GM18499 (cell line): Measurements from ENCODE around the gene NUB1.
A peak's percentile ranks its signal among the peaks of the same experiment; 100 is the strongest.

ENCODE experiments used
- ATAC-seq: cut with Tn5 transposase; IDR thresholded peaks from one replicate; pipeline ENCODE4 v1.9.1; 2021; ENCODE audit warnings: moderate number of reproducible peaks; ENCODE audit not compliant: insufficient read depth, unreplicated experiment

Gene NUB1

GRCh38 chr7:151342102-151342646 is 562 bp downstream of the NUB1 start:
- ATAC-seq, result peak; percentile 38

- ATAC-seq, result no peak
Measured at GRCh38 chr7:151342811-151343210, 1.2 kb downstream of the NUB1 start.

DNA sequence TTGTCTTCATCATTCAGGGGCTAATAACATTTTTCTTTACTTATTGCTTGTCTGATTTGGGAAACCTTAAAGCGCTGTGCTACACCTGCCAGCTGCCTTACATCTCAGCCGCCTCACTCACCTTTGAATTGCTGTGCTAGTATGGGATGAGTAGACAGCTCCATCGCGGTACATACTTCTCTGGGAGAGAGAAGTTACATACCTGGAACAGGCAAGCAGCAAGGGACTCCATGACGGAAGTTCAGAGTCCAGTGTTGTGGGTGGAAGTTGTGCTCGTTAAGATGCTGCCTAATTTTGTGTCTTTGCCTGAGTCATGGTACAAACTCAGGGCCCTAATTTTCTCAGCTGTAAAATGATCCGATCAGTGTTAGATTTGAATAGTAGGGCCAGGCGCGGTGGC is 1.9 kb downstream of the NUB1 start:
- no peak for ATAC-seq

DNA sequence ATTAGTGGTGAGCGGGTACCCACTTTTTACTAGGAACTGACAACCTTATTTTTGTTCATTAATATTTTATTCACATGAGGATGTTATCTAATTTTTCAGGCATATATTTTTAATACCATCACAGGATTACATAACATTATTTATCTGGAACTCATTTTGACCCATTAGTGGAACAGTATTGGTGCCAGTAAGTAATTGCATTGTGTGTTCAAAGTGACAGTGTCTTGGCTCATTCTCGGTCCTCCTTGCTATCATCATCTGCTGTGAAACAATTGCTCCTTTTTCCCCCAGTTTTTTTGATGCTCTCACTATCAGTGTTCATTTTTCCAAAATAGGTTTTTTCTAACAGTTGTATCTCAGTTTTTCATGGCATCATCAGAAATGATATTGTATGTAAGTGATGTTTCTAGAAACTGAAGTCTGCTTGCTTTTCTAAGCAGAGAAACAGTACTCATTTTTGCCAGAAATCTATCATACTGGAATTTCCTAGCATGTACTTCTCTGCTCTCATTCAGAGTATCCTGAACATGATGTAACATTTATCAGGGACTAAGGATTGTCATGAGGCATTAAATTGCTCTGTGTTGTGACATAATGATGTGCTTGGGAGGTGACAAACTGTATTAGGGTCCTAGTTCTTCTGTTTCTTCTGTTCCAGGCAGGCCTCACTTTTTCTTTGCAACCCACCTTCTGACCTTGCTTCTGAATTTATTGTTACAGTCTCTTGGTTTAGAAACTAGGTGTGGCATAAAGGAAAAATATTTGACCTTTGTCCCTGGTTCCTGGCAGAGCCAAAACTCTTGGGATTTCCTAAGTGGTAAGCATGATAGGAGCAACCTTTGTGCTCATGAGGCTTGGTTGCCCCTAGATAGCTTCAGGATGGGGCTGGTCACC is 4.2 kb downstream of the NUB1 start:
- ATAC-seq, result no peak

DNA sequence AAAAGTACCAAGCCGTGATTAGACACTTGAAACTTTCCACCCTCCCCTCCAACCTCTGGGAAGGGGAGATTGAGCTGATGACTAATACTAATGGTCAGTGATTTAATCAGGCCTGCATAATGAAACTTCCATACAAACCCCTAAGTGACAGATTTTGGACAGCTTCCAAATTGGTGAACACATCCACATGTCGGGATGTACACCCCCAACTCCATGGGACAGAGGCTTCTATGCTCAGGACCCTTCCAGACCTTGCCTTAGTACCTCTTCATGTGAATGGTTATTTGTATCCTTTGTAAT is 4.8 kb downstream of the NUB1 start:
- ATAC-seq, result no peak

GRCh38 chr7:151347200-151347599 is 5.6 kb downstream of the NUB1 start:
- no peak for ATAC-seq

DNA sequence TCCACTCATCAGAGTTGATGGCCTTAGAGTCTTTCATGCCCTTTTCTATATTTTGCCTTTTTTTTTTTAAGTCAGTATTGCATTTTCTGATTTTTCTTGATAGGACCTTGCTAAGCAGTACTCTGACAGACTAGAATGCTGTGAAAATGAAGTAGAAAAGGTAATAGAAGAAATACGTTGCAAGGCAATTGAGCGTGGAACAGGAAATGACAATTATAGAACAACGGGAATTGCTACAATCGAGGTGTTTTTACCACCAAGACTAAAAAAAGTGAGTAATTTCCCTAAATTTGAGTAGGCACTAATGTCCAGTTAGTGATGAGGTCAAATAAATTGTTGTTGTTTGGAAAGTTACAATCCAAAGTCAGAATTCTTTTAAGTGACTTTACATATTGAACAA is 7.4 kb downstream of the NUB1 start:
- ATAC-seq, result no peak

DNA sequence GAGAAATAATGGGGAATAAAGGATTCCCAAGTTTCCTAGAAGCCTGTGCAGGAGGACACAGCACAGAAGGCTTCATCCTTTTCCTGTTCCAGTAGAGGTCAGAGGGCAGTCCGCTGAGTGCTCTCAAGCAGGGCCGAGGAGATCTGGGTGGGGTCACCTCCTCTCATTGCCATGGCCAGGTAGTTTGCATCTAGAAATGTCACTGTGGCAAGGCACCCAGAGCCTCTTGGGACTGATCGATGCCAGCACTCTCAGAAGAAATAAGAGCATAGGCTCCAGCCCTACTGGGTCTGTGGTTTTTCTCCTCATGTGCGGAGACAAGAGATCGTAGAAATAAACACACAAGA is 7.9 kb downstream of the NUB1 start:
- peak; percentile 21 for ATAC-seq

DNA sequence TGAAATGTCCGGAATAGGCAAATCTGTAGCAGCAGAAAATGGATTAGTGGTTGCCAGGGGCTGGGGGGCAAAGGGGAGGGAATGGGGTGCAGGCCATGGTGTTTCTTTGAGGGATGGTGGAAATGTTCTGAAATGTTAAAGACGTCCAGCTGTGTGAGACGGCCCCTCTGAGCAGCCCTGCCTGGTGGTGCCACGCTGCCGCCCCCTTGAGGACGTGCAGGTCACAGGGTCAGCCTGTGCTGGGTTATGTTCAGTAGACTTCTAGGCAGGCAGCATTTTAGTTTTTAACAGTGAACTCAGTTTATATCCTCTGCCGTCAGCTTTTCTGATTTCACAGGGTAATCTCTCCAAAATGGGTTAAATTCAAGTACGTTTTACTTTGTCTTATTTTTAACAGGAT is 9.4 kb downstream of the NUB1 start:
- no peak for ATAC-seq

- no peak for ATAC-seq
Measured at GRCh38 chr7:151351967-151352366, 10.4 kb downstream of the NUB1 start.

GRCh38 chr7:151352512-151352911 is 10.9 kb downstream of the NUB1 start:
- no peak for ATAC-seq

DNA sequence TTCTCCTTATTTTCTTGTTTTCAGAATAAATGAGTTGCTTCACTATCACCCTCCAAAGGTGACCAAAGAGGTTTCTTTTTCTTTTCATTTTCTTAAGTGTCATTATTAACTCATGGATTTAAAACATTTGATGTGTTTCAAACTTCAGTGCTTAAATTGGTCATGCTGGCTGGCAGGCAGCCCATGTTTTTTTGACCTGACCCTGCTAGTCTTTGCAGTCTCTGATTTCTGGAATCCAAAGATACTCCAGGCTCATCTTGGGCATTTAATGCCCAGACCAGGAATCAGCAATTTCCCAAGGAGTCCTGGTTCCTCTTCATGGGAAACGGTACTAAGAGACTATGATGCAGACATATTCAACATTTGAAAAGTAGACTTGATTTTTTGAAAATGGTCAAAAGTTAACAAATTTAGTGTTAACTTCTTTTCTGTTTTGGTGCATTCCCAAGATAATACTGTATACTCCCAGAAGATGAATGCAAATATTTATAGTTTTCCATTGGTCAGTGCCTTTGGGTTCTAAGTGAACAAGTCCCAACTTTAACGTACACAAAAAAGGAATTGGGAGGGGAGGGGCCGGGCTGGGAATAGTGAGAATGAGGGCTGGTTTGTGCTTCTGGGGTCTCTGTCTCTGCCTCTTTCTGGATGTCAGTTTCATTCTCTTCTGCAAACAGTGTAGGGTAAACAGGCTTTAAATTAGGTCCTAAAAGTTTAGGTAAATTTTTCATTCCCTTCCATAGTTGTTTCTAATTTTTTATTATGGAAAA is 19.8 kb downstream of the NUB1 start:
- ATAC-seq, result no peak

- no peak for ATAC-seq
Measured at GRCh38 chr7:151363182-151363581, 21.6 kb downstream of the NUB1 start.

GRCh38 chr7:151366166-151366879 is 24.7 kb downstream of the NUB1 start:
- no peak for ATAC-seq

- ATAC-seq, result no peak
Measured at GRCh38 chr7:151366880-151367222, 25.2 kb downstream of the NUB1 start.

GRCh38 chr7:151367284-151367683 is 25.7 kb downstream of the NUB1 start:
- no peak for ATAC-seq

- peak; percentile 78 for ATAC-seq
Measured at GRCh38 chr7:151368136-151368571, 26.5 kb downstream of the NUB1 start.

DNA sequence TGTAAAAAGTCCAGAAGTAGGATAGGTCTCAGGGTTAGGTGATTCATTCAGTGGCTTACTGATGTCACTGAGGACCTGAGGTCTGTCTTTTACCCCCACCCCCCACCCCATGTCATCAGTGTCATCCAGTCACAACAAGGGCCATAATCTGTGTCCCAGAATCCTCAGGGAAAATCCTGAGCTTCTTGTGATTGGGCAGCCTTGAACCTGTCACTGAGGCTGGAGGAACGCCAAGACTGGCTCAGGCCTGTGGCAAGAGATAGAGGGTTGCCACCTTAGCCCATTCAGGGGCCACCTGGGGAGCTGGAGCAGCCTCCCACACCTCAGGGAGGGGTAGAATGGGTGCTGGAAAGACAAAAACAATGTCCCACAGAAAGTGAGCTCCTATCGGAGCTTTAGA is 29.7 kb downstream of the NUB1 start:
- no peak for ATAC-seq

DNA sequence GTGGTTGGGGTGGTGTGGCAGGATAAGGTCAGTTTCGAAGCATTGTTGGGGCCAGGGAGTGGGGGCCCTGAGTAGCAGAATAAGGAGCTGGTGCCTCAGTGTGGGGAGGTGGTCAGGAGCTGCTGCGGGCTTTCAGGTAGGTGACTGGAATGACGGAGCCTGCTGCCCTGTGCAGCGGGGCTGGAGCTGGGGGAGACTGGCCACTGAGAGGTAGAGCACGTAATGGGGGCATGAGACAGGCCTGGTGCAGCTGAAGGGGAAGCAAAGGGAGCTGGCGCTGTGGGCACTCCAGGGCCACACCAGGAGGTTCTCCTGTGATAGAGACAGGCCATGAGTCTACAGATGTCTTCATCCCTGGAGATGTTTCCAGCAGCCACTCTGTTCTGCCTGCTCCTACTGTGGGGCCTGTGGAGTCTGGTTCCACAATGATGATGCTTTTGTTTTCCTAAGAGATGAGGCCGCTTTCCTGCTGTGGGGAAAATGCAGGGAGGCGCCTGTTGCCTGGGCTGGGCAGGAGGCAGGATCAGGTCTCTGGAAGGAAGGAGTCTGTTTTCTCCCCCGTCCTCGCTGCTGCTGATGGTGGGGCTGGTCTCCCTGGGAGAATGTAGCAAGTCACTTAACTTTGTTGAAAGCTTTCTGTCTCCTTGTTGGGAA is 31.1 kb downstream of the NUB1 start:
- no peak for ATAC-seq

GRCh38 chr7:151373599-151373998 is 32.0 kb downstream of the NUB1 start:
- no peak for ATAC-seq

- no peak for ATAC-seq
Measured at GRCh38 chr7:151374139-151374538, 32.5 kb downstream of the NUB1 start.
